UCSD-AML1 (cell line): Measurements from ENCODE around the gene LRRTM3.

Source experiments
- DNase-seq: peaks from one replicate; lab custom pipeline; 2025; ENCODE audit not compliant: unreplicated experiment; lab: John Stamatoyannopoulos, UW

Gene LRRTM3

GRCh38 chr10:66931949-66932343 is 6.1 kb downstream of the LRRTM3 start:
- DNase-seq, result no peak

- DNase-seq, result no peak
These were observed 8.9 kb downstream of the LRRTM3 start for GRCh38 chr10:66934711-66935110.

GRCh38 chr10:66940965-66941364 is 15.1 kb downstream of the LRRTM3 start:
- DNase-seq, result no peak

GRCh38 chr10:66941491-66941890 is 15.7 kb downstream of the LRRTM3 start:
- no peak for DNase-seq

GRCh38 chr10:66942407-66942806 is 16.6 kb downstream of the LRRTM3 start:
- DNase-seq, result no peak

- DNase-seq, result no peak
These were observed 17.8 kb downstream of the LRRTM3 start for GRCh38 chr10:66943590-66943989.

GRCh38 chr10:66951896-66952295 is 26.1 kb downstream of the LRRTM3 start:
- no peak for DNase-seq

GRCh38 chr10:66958466-66958865 is 32.6 kb downstream of the LRRTM3 start:
- no peak for DNase-seq

- no peak for DNase-seq
These were observed 39.1 kb downstream of the LRRTM3 start for GRCh38 chr10:66964946-66965345.

- DNase-seq, result no peak
These were observed 54.5 kb downstream of the LRRTM3 start for GRCh38 chr10:66980246-66980815.

GRCh38 chr10:66981361-66982052 is 55.7 kb downstream of the LRRTM3 start:
- DNase-seq, result no peak

GRCh38 chr10:66982053-66982420 is 56.2 kb downstream of the LRRTM3 start:
- DNase-seq, result no peak

- no peak for DNase-seq
These were observed 57.1 kb downstream of the LRRTM3 start for GRCh38 chr10:66982792-66983474.

- DNase-seq, result no peak
These were observed 57.6 kb downstream of the LRRTM3 start for GRCh38 chr10:66983475-66983818.

GRCh38 chr10:66990143-66990830 is 64.5 kb downstream of the LRRTM3 start:
- DNase-seq, result no peak

GRCh38 chr10:66996996-66997395 is 71.2 kb downstream of the LRRTM3 start:
- DNase-seq, result no peak

GRCh38 chr10:66999762-67000545 is 74.1 kb downstream of the LRRTM3 start:
- no peak for DNase-seq

GRCh38 chr10:67004690-67005089 is 78.9 kb downstream of the LRRTM3 start:
- DNase-seq, result no peak

- no peak for DNase-seq
These were observed 80.1 kb downstream of the LRRTM3 start for GRCh38 chr10:67005981-67006380.

- DNase-seq, result no peak
These were observed 85.6 kb downstream of the LRRTM3 start for GRCh38 chr10:67011480-67011879.

GRCh38 chr10:67011981-67012380 is 86.1 kb downstream of the LRRTM3 start:
- DNase-seq, result no peak
